Astrocyte (in vitro differentiated cells and primary cell): ENCODE results near the gene FUCA1. TPM values are rescaled to one million over a fixed set of nuclear protein-coding genes. Genes with fewer than 3 reads are reported as not detected.

Source experiments
- DNase-seq: peaks from one replicate; pipeline ENCODE4 v3.0.0-alpha.2; 2010; ENCODE audit warnings: low read depth
- FAIRE-seq: peaks from 2 replicates; lab custom pipeline; 2011; peaks lifted over from hg19 to GRCh38; lab: Jason Lieb, UNC
- H2AFZ ChIP-seq: 2 replicates; pipeline ENCODE4 v1.6.0; 2012; ENCODE audit warnings: low read depth, low read length, inconsistent platforms
- H3K27ac ChIP-seq: 2 replicates; pipeline ENCODE4 v1.5.1; 2011; ENCODE audit warnings: low read depth, low read length, inconsistent platforms
- H3K27me3 ChIP-seq: 2 replicates; pipeline ENCODE4 v1.6.0; 2011; ENCODE audit warnings: low read length, inconsistent platforms; ENCODE audit not compliant: insufficient read depth
- H3K36me3 ChIP-seq: 2 replicates; pipeline ENCODE4 v1.5.1; 2011; ENCODE audit warnings: low read length, inconsistent platforms; ENCODE audit not compliant: insufficient read depth
- H3K4me1 ChIP-seq: 2 replicates; pipeline ENCODE4 v1.5.1; 2011; ENCODE audit warnings: low read length, inconsistent platforms; ENCODE audit not compliant: insufficient read depth
- H3K4me2 ChIP-seq: 2 replicates; pipeline ENCODE4 v1.6.0; 2012; ENCODE audit warnings: low read length, inconsistent platforms
- H3K4me3 ChIP-seq: 2 replicates; pipeline ENCODE4 v1.5.1; 2011; ENCODE audit warnings: low read depth, mild to moderate bottlenecking, low read length, inconsistent platforms; ENCODE audit not compliant: insufficient read depth
- H3K79me2 ChIP-seq: 2 replicates; pipeline ENCODE4 v1.6.0; 2012; ENCODE audit warnings: mild to moderate bottlenecking, low read length, inconsistent platforms; ENCODE audit not compliant: insufficient read depth
- H3K9ac ChIP-seq: 2 replicates; pipeline ENCODE4 v1.6.0; 2012; ENCODE audit warnings: mild to moderate bottlenecking, low read length, inconsistent platforms
- H3K9me3 ChIP-seq: 2 replicates; pipeline ENCODE4 v1.5.1; 2012; ENCODE audit warnings: low read depth, mild to moderate bottlenecking, low read length, inconsistent platforms; ENCODE audit not compliant: insufficient read depth
- H4K20me1 ChIP-seq: 2 replicates; pipeline ENCODE4 v1.6.0; 2012; ENCODE audit warnings: low read length, inconsistent platforms; ENCODE audit not compliant: insufficient read depth
- H3K27ac Mint-ChIP-seq: one replicate; pipeline ENCODE4 v1.8.0; 2021; ENCODE audit warnings: mild to moderate bottlenecking, mixed read lengths; ENCODE audit not compliant: unreplicated experiment
- H3K27me3 Mint-ChIP-seq: one replicate; pipeline ENCODE4 v1.8.0; 2021; ENCODE audit warnings: low read depth, mixed read lengths; ENCODE audit not compliant: unreplicated experiment
- H3K36me3 Mint-ChIP-seq: one replicate; pipeline ENCODE4 v1.8.0; 2021; ENCODE audit warnings: low read depth, mixed read lengths; ENCODE audit not compliant: unreplicated experiment
- H3K4me1 Mint-ChIP-seq: one replicate; pipeline ENCODE4 v1.8.0; 2021; ENCODE audit warnings: low read depth, mixed read lengths; ENCODE audit not compliant: unreplicated experiment
- H3K4me3 Mint-ChIP-seq: one replicate; pipeline ENCODE4 v1.8.0; 2021; ENCODE audit warnings: mild to moderate bottlenecking, moderate library complexity, mixed read lengths; ENCODE audit not compliant: unreplicated experiment
- H3K9me3 Mint-ChIP-seq: one replicate; pipeline ENCODE4 v1.8.0; 2021; ENCODE audit warnings: mild to moderate bottlenecking, mixed read lengths; ENCODE audit not compliant: unreplicated experiment
- EZH2 ChIP-seq: IDR thresholded peaks from 2 replicates; pipeline ENCODE4 v1.6.1; 2012; ENCODE audit warnings: mild to moderate bottlenecking, low read length, inconsistent platforms; ENCODE audit not compliant: insufficient read depth
- total RNA-seq: library from RNA; stranded (reverse); gene quantifications from 2 replicates; pipeline ENCODE4 v1.2.1, GENCODE V29; 2021
- TF ChIP-seq, protein P1 (sequence below): IDR thresholded peaks from 2 replicates; pipeline ENCODE4 v1.5.1; 2011; ENCODE audit warnings: low read depth, mild to moderate bottlenecking, inconsistent platforms, low read length, moderate library complexity; ENCODE audit not compliant: insufficient read depth

FUCA1 gene
- total RNA-seq, 1 donor from 2014 or later, result 10.4 TPM

DNA sequence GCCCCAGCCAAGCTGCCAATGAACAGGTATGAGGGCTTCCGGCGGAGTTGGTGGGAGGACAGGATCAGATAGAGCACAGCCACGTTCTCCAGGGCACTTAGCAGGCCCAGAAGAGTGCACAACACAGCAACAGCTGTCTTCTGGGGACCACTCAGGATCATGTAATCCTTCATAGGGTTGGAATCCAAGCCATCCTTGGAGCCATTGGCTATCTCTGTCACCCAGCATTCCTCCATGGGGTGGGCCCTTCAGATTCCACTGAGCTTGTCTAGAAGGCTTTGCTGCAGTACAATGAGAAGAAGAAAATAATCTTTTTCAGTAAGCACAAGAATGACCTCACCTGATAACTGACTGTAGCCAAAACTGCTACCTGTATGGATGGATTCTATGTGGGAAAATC lies 7.3 kb upstream of the FUCA1 start:
- no peak overlapping the region for H3K4me3 Mint-ChIP-seq
- Histone ChIP-seq H4K20me1 (no peaks in the 10 kb centered on the region), H3K4me3 (no peak overlapping the region), H3K36me3 (no peaks in the 10 kb centered on the region), H3K4me1 (no peaks in the 10 kb centered on the region), H3K9ac (no peak overlapping the region), H3K4me2 (no peak overlapping the region), H3K79me2 (no peaks in the 10 kb centered on the region), H3K9me3 (peaks cover 5% of the 10 kb centered on the region), H3K27me3 (no peaks in the 10 kb centered on the region), H2AFZ (no peak overlapping the region), H3K27ac (no peak overlapping the region)
- H3K27me3 Mint-ChIP-seq, result peaks cover 18% of the 10 kb centered on the region
- peaks cover 2% of the 10 kb centered on the region for H3K36me3 Mint-ChIP-seq
- peaks cover 20% of the 10 kb centered on the region for H3K9me3 Mint-ChIP-seq
- FAIRE-seq, result no peak
- no peaks in the 10 kb centered on the region for H3K4me1 Mint-ChIP-seq
- no peak overlapping the region for H3K27ac Mint-ChIP-seq
- DNase-seq, result no peak
- TF ChIP-seq, protein P1, sequence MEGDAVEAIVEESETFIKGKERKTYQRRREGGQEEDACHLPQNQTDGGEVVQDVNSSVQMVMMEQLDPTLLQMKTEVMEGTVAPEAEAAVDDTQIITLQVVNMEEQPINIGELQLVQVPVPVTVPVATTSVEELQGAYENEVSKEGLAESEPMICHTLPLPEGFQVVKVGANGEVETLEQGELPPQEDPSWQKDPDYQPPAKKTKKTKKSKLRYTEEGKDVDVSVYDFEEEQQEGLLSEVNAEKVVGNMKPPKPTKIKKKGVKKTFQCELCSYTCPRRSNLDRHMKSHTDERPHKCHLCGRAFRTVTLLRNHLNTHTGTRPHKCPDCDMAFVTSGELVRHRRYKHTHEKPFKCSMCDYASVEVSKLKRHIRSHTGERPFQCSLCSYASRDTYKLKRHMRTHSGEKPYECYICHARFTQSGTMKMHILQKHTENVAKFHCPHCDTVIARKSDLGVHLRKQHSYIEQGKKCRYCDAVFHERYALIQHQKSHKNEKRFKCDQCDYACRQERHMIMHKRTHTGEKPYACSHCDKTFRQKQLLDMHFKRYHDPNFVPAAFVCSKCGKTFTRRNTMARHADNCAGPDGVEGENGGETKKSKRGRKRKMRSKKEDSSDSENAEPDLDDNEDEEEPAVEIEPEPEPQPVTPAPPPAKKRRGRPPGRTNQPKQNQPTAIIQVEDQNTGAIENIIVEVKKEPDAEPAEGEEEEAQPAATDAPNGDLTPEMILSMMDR, result no peak
- TF ChIP-seq EZH2, result no peak

DNA sequence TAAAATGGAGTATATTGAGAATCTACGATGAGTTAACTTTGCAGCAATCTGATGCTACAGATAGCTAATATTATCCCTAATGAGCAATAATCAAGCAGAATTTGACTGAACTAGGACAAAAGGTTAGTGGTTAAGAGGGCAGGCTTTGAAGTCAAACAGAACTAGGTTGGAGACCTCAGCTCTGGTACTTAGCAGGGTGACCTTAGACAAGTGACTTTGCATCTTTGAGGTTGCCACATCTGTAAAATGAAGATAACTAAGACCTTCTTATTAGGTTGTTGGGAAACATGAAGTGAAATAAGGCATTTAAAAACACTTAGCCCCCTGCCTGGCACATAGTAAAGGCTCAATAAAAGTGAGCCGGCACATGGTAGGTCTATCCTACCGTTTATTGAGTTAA lies 4.3 kb upstream of the FUCA1 start:
- no peaks in the 10 kb centered on the region for H3K9me3 ChIP-seq
- Mint-ChIP-seq H3K9me3 (peaks cover 7% of the 10 kb centered on the region), H3K4me3 (no peak overlapping the region), H3K27me3 (peaks cover 27% of the 10 kb centered on the region), H3K27ac (no peak overlapping the region), H3K36me3 (peaks cover 2% of the 10 kb centered on the region), H3K4me1 (peaks cover 1% of the 10 kb centered on the region)
- no peak for TF ChIP-seq EZH2
- TF ChIP-seq, protein P1, result no peak
- no peak overlapping the region for H3K4me2 ChIP-seq
- H3K9ac ChIP-seq, result no peak overlapping the region
- peaks cover 4% of the 10 kb centered on the region for H3K4me1 ChIP-seq
- no peak overlapping the region for H2AFZ ChIP-seq
- peaks cover 2% of the 10 kb centered on the region for H3K27me3 ChIP-seq
- H3K79me2 ChIP-seq, result no peaks in the 10 kb centered on the region
- FAIRE-seq (no peak), DNase-seq (no peak)
- H3K4me3 ChIP-seq, result no peak overlapping the region
- H3K27ac ChIP-seq, result no peak overlapping the region
- H3K36me3 ChIP-seq, result no peaks in the 10 kb centered on the region
- no peaks in the 10 kb centered on the region for H4K20me1 ChIP-seq

DNA sequence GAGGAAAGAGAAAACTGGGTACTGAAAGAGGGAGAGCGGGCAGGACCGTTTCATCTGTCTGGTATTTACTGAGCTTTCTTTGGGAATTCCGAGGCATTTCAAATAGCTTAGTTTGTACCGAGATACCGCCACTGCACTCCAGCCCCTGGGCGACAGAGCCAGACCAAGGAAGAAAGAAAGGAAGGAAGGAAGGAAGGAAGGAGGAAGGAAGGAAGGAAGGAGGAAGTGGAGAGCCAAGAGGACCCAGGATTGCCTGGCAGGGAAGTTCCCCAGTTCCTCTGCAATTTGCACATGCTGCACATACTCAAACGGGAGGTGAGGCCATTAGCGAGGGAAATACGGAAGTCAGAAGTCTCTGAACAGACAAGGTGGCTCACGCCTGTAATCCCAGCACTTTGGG lies 961 bp upstream of the FUCA1 start:
- no peak overlapping the region for H3K9ac ChIP-seq
- no peak overlapping the region for H3K27ac ChIP-seq
- H3K4me1 Mint-ChIP-seq, result peaks cover 13% of the 10 kb centered on the region
- no peaks in the 10 kb centered on the region for H3K79me2 ChIP-seq
- H3K27ac Mint-ChIP-seq, result no peak overlapping the region
- FAIRE-seq, result no peak
- TF ChIP-seq, protein P1, result no peak
- TF ChIP-seq EZH2, result no peak
- H3K27me3 ChIP-seq, result peaks cover 4% of the 10 kb centered on the region
- H2AFZ ChIP-seq, result no peak overlapping the region
- H3K4me3 ChIP-seq, result no peak overlapping the region
- no peaks in the 10 kb centered on the region for H3K36me3 ChIP-seq
- no peaks in the 10 kb centered on the region for H3K9me3 Mint-ChIP-seq
- peak overlapping the region; percentile 84 for H3K4me3 Mint-ChIP-seq
- H3K36me3 Mint-ChIP-seq, result no peaks in the 10 kb centered on the region
- no peak for DNase-seq
- H3K4me1 ChIP-seq, result peaks cover 14% of the 10 kb centered on the region
- H3K9me3 ChIP-seq, result no peaks in the 10 kb centered on the region
- peak overlapping the region; percentile 95 for H3K4me2 ChIP-seq
- H3K27me3 Mint-ChIP-seq, result peaks cover 29% of the 10 kb centered on the region
- no peaks in the 10 kb centered on the region for H4K20me1 ChIP-seq
